Lung (tissue), 12 donors: Measurements from ENCODE around the gene GFRA1. TPM values are rescaled to one million over a fixed set of nuclear protein-coding genes. Genes with fewer than 3 reads are reported as not detected.

Experiments
- ATAC-seq: fragments of 200-7000 bp; cut with Tn5 transposase; one replicate; pipeline ENCODE4 v1.9.1; 2020; ENCODE audit warnings: moderate number of reproducible peaks; ENCODE audit not compliant: insufficient read depth, low FRiP score
- DNase-seq, 3 donors: peaks; one replicate each; pipeline ENCODE4 v3.0.0-alpha.2; 2013 to 2017
- H3K27ac ChIP-seq, 2 donors: one replicate each; pipeline ENCODE4 v1.5.1; 2013; ENCODE audit warnings: mild to moderate bottlenecking in 2 of 2, moderate library complexity in 2 of 2, control low read depth in 1 of 2, inconsistent platforms in 1 of 2, low read depth in 1 of 2, low read length in 1 of 2
- H3K27me3 ChIP-seq, 3 donors: one replicate each; pipeline ENCODE4 v1.5.1; 2013; ENCODE audit warnings: low read length in 2 of 3; ENCODE audit not compliant: control insufficient read depth in 3 of 3, insufficient read depth in 3 of 3
- H3K36me3 ChIP-seq, 4 donors: one replicate each; pipeline ENCODE4 v1.5.1; 2013; ENCODE audit warnings: low read length in 4 of 4, mild to moderate bottlenecking in 1 of 4, moderate library complexity in 1 of 4; ENCODE audit not compliant: control insufficient read depth in 4 of 4, insufficient read depth in 4 of 4
- H3K4me1 ChIP-seq, 5 donors: one replicate each; pipeline ENCODE4 v1.5.1; 2013; ENCODE audit warnings: low read length in 5 of 5, mild to moderate bottlenecking in 2 of 5, moderate library complexity in 1 of 5; ENCODE audit not compliant: control insufficient read depth in 5 of 5, insufficient read depth in 5 of 5
- H3K4me3 ChIP-seq: one replicate; pipeline ENCODE4 v1.5.1; 2013; ENCODE audit warnings: mild to moderate bottlenecking, control low read depth, moderate library complexity
- H3K9ac ChIP-seq, 2 donors: one replicate each; pipeline ENCODE4 v1.5.1; 2013; ENCODE audit warnings: low read length in 2 of 2, control low read depth in 1 of 2; ENCODE audit not compliant: insufficient read depth in 1 of 2
- H3K9me3 ChIP-seq, 4 donors: one replicate each; pipeline ENCODE4 v1.5.1; 2013; ENCODE audit warnings: low read length in 3 of 4, mild to moderate bottlenecking in 1 of 4, moderate library complexity in 1 of 4; ENCODE audit not compliant: control insufficient read depth in 4 of 4, insufficient read depth in 3 of 4
- CTCF ChIP-seq: IDR thresholded peaks from 2 replicates; pipeline ENCODE4 v1.5.1; 2012; ENCODE audit warnings: mild to moderate bottlenecking; ENCODE audit errors: control extremely low read depth, extremely low read depth
- WGBS, 2 donors: extraction: QIAGEN DNeasy Blood & Tissue Kit; methylation state at CpG; one replicate each; pipeline ENCODE4 v1.1.7; 2013; 5-methylcytosine and 5-hydroxymethylcytosine counted together
- polyA plus RNA-seq, 2 donors: library from polyadenylated mRNA; stranded (reverse); fragments of 200-250 nt; gene quantifications; one replicate each; pipeline ENCODE4 v1.2.1, GENCODE V29; 2013
- total RNA-seq, 2 donors: library from RNA; depleted of rRNA in 1 of 2; stranded (reverse); fragments of >200 nt in 1 of 2; gene quantifications; one replicate each; pipeline ENCODE4 v1.2.1, GENCODE V29; 2014 to 2021
- donor health status: control.
- donor health status: control.
- donor health status: Bipolar disorder and iron deficiency.
- donor health status: healthy.
- donor health status: DM: yes; HTN: yes; CAD: no.

GFRA1 gene
- total and polyA plus RNA-seq, 4 donors = 0.51 to 30.4 (median 1.4) TPM

- TF ChIP-seq CTCF = no peak
Observed at GRCh38 chr10:116134322-116134721, 138.7 kb downstream of the GFRA1 start.

GRCh38 chr10:116133634-116134033 lies 139.4 kb downstream of the GFRA1 start:
- ATAC-seq = no peak
- Histone ChIP-seq H3K4me3 (no peak overlapping the region), H3K27me3 (peaks cover 0 to 2% (median 0%) of the 10 kb centered on the region in 3 donors), H3K9ac (no peak overlapping the region), H3K36me3 (no peaks in the 10 kb centered on the region), H3K27ac (no peak overlapping the region), H3K9me3 (peaks cover 0 to 4% (median 0%) of the 10 kb centered on the region in 4 donors), H3K4me1 (peaks cover 0 to 15% (median 3%) of the 10 kb centered on the region in 5 donors)
- no peak for DNase-seq
- no peak for TF ChIP-seq CTCF
- 61 to 74% methylated on average over 7 of the region's 7 CpGs for WGBS, 2 donors

More at GRCh38 chr10:116134322-116134721, 138.7 kb downstream of the GFRA1 start:
- 62 to 70% methylated on average over 3 of the region's 3 CpGs for WGBS, 2 donors
- Histone ChIP-seq H3K9ac (no peak overlapping the region), H3K27me3 (peaks cover 0 to 2% (median 0%) of the 10 kb centered on the region in 3 donors), H3K27ac (no peak overlapping the region), H3K4me1 (peaks cover 0 to 15% (median 3%) of the 10 kb centered on the region in 5 donors), H3K9me3 (peaks cover 0 to under 1% (median 0%) of the 10 kb centered on the region in 4 donors), H3K36me3 (no peaks in the 10 kb centered on the region), H3K4me3 (no peak overlapping the region)
- DNase-seq (no peak), ATAC-seq (no peak)

GRCh38 chr10:116132780-116133399 lies 140.1 kb downstream of the GFRA1 start:
- no peak overlapping the region for H3K4me3 ChIP-seq
- peaks cover 0 to 4% (median 0%) of the 10 kb centered on the region in 4 donors for H3K9me3 ChIP-seq
- H3K36me3 ChIP-seq = no peaks in the 10 kb centered on the region
- WGBS, 2 donors = 59 to 63% methylated on average over 13 of the region's 13 CpGs
- H3K4me1 ChIP-seq = peaks cover 0 to 15% (median 3%) of the 10 kb centered on the region in 5 donors
- no peak for TF ChIP-seq CTCF
- DNase-seq = peak in 2 of 3 donors; percentile 50 to 72
- H3K9ac ChIP-seq = no peak overlapping the region
- ATAC-seq = no peak
- no peak overlapping the region for H3K27ac ChIP-seq
- H3K27me3 ChIP-seq = peaks cover 0 to 2% (median 0%) of the 10 kb centered on the region in 3 donors
